ENCODE results near the gene TPRG1L. TPM values are rescaled to one million over a fixed set of nuclear protein-coding genes. Genes with fewer than 3 reads are reported as not detected.

The TPRG1L gene
- total RNA-seq, 1 experiment from 2014 or later, result 21.9 TPM

DNA sequence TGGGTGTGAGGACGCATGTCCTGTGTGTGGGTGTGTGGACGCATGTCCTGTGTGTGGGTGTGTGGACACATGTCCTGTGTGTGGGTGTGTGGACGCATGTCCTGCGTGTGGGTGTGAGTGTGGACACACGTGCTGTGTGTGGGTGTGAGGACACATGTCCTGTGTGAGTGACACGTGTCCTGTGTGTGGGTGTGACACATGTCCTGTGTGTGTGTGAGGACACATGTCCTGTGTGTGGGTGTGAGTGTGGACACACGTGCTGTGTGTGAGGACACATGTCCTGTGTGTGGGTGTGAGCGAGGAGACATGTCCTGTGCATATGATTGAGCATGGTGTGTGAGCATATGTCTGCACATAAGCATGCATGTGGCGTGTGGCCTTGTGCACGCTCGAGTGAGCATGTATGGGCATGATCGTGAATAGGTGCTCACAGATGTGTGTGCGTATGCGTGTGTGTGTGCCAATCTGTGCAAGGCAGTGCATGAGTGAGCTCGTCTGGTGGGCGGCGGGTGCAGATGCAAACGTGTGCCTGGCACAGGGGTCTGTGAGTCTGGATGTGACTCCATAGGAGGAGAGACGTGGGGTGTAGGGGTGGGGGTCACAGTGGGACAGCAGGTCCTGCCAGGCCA, 38.8 kb upstream of the TPRG1L start:
- no peak for DNase-seq (ENCODE audit: unreplicated experiment)
- Mint-ChIP-seq H3K36me3 (ENCODE audit: insufficient read depth, unreplicated experiment) (no peaks in the 10 kb centered on the region), H3K4me3 (ENCODE audit: unreplicated experiment) (no peak overlapping the region), H3K27me3 (ENCODE audit: insufficient read depth, unreplicated experiment) (no peaks in the 10 kb centered on the region), H3K4me1 (ENCODE audit: insufficient read depth, unreplicated experiment) (no peaks in the 10 kb centered on the region), H3K9me3 (ENCODE audit: unreplicated experiment) (peaks cover 9% of the 10 kb centered on the region), H3K27ac (ENCODE audit: low read depth, unreplicated experiment) (no peak overlapping the region)
- intact Hi-C loops (cut with micrococcal nuclease), result no loop called here
- BruUV-seq (replicated peaks), result no TSS peak
- CTCF ChIA-PET, result interaction anchor here (0.5 to 0.6 kb wide), 2 partner anchors 911 to 980 kb away, joined by 3 to 4 read pairs; no protein-coding TSS in a partner anchor
- POLR2A ChIA-PET, result no interaction called here
- TF ChIP-seq, protein P1, sequence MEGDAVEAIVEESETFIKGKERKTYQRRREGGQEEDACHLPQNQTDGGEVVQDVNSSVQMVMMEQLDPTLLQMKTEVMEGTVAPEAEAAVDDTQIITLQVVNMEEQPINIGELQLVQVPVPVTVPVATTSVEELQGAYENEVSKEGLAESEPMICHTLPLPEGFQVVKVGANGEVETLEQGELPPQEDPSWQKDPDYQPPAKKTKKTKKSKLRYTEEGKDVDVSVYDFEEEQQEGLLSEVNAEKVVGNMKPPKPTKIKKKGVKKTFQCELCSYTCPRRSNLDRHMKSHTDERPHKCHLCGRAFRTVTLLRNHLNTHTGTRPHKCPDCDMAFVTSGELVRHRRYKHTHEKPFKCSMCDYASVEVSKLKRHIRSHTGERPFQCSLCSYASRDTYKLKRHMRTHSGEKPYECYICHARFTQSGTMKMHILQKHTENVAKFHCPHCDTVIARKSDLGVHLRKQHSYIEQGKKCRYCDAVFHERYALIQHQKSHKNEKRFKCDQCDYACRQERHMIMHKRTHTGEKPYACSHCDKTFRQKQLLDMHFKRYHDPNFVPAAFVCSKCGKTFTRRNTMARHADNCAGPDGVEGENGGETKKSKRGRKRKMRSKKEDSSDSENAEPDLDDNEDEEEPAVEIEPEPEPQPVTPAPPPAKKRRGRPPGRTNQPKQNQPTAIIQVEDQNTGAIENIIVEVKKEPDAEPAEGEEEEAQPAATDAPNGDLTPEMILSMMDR (IDR thresholded peaks at IDR 0.05; ENCODE audit: unreplicated experiment), result no peak

DNA sequence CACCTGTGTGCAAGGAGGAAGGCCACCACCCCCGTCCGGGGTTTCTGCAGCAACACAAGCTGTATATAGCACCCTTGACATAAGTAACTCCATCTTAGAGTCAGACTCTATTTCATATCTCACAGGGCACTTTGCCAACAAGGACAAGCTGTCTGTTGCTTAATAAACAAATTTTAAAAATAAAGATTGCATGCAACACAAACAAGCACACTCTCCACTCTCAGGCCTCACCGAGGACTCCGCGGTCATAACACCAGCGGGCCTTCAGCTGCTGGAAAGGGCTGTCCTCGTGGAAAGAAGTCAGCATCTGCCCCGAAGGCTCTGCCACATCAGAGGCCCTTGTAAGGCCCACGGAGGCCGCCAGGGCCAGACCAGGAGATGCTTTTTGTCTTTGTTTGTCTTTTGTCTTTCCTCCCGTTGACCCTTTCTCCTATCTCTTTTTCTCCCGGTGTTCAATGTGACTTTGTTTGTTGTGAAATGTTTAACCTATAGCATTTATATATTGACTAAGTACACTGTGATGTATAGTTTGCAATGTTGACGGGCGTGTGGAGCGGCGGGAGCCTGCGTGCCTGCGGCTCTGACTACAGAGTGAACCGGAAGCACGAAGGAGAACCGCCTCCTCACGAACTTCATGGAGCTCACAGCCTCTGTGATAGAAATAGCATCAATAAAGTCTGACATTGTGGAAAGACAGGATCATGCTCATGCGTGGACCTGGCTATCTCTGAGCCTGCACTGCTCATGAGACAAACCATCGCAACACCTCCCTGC, 37.6 kb upstream of the TPRG1L start:
- no peaks in the 10 kb centered on the region for H3K4me1 Mint-ChIP-seq (ENCODE audit: insufficient read depth, unreplicated experiment)
- CTCF ChIA-PET, result interaction anchor here (0.5 to 1.2 kb wide), 5 partner anchors 28 to 910 kb away, joined by 3 to 4 read pairs (median 3); no protein-coding TSS in a partner anchor
- intact Hi-C loops (cut with micrococcal nuclease), result no loop called here
- H3K27me3 Mint-ChIP-seq (ENCODE audit: insufficient read depth, unreplicated experiment), result no peaks in the 10 kb centered on the region
- no peaks in the 10 kb centered on the region for H3K36me3 Mint-ChIP-seq (ENCODE audit: insufficient read depth, unreplicated experiment)
- TF ChIP-seq, protein P1 (IDR thresholded peaks at IDR 0.05; ENCODE audit: unreplicated experiment), result no peak
- no TSS peak for BruUV-seq (replicated peaks)
- POLR2A ChIA-PET, result no interaction called here
- no peak overlapping the region for H3K27ac Mint-ChIP-seq (ENCODE audit: low read depth, unreplicated experiment)
- no peak overlapping the region for H3K4me3 Mint-ChIP-seq (ENCODE audit: unreplicated experiment)
- no peak for DNase-seq (ENCODE audit: unreplicated experiment)
- H3K9me3 Mint-ChIP-seq (ENCODE audit: unreplicated experiment), result peaks cover 7% of the 10 kb centered on the region

DNA sequence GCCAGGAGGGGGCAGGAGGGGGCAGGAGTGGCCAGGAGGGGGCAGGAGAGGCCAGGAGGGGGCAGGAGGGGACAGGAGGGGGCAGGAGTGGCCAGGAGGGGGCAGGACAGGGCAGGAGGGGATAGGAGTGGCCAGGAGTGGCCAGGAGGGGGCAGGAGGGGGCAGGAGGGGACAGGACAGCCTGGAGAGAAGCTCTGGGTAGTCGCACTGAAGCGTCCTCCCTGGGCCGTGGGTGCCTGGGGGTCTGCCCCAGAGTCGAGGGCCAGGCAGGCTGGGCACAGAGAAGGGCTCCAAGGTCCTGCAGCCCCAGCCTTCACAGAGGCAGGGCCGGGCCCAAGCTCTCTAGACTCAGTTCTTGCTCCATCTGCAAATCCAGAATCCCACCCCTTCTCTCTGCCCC, 36.4 kb upstream of the TPRG1L start:
- Mint-ChIP-seq H3K36me3 (ENCODE audit: insufficient read depth, unreplicated experiment) (no peaks in the 10 kb centered on the region), H3K27me3 (ENCODE audit: insufficient read depth, unreplicated experiment) (no peaks in the 10 kb centered on the region), H3K4me1 (ENCODE audit: insufficient read depth, unreplicated experiment) (no peaks in the 10 kb centered on the region), H3K9me3 (ENCODE audit: unreplicated experiment) (no peaks in the 10 kb centered on the region), H3K27ac (ENCODE audit: low read depth, unreplicated experiment) (no peak overlapping the region), H3K4me3 (ENCODE audit: unreplicated experiment) (no peak overlapping the region)
- no peak for DNase-seq (ENCODE audit: unreplicated experiment)
- BruUV-seq (replicated peaks), result no TSS peak
- intact Hi-C loops (cut with micrococcal nuclease), result no loop called here
- POLR2A ChIA-PET, result no interaction called here
- TF ChIP-seq, protein P1 (IDR thresholded peaks at IDR 0.05; ENCODE audit: unreplicated experiment), result no peak
- CTCF ChIA-PET, result no interaction called here

DNA sequence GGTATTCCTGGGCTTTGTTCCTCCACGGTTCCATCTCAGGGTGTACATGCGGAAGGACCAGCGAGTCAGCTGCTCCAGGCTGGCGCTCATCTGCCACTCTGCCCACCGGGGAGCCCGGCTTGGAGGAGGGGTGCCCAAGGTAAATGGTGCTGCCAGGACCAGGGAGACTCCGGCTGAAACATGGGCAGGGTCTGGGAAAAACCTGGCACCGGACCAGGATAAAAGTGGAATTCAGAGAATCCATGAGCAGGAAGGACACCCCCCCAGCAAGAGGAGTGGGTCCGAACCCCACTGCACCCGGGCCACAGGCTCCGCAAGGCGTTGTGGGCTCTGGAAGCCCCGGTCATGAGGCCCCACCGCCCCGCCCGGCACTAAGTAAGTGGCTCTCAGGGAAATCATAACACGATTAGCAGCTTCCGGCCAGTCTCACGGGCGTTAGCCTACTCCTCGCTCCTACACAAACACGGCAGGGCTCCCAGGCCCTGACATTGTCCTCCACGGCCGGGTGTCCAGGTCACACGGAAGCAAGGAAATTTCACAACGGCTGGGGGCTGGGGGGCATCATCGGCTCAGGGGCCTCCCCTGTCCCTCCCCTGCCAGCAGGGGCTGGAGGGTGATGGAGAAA, 34.6 kb upstream of the TPRG1L start:
- ChIA-PET POLR2A (no interaction called here), CTCF (no interaction called here)
- Mint-ChIP-seq H3K4me3 (ENCODE audit: unreplicated experiment) (no peak overlapping the region), H3K4me1 (ENCODE audit: insufficient read depth, unreplicated experiment) (no peaks in the 10 kb centered on the region), H3K27ac (ENCODE audit: low read depth, unreplicated experiment) (no peak overlapping the region), H3K36me3 (ENCODE audit: insufficient read depth, unreplicated experiment) (no peaks in the 10 kb centered on the region), H3K27me3 (ENCODE audit: insufficient read depth, unreplicated experiment) (no peaks in the 10 kb centered on the region), H3K9me3 (ENCODE audit: unreplicated experiment) (no peaks in the 10 kb centered on the region)
- BruUV-seq (replicated peaks), result no TSS peak
- DNase-seq (ENCODE audit: unreplicated experiment), result no peak
- TF ChIP-seq, protein P1 (IDR thresholded peaks at IDR 0.05; ENCODE audit: unreplicated experiment), result no peak
- intact Hi-C loops (cut with micrococcal nuclease), result no loop called here

Measured in MCF 10A (cell line).